ENCODE measurements around the gene HAND1.
A peak's percentile ranks its signal among the peaks of the same experiment; 100 is the strongest.

Gene HAND1

GRCh38 chr5:154505567-154505966, 27.5 kb upstream of the HAND1 start:
- DNase-seq, result peak in 2 of 3 experiments; percentile 6 to 8

GRCh38 chr5:154503698-154504039, 25.6 kb upstream of the HAND1 start:
- no peak for DNase-seq

- DNase-seq, result no peak
Observed at GRCh38 chr5:154502180-154502579, 24.2 kb upstream of the HAND1 start.

- DNase-seq, result peak in 2 of 3 experiments; percentile 10 to 49
Observed at GRCh38 chr5:154501566-154501965, 23.5 kb upstream of the HAND1 start.

GRCh38 chr5:154498994-154499393, 21.0 kb upstream of the HAND1 start:
- no peak for DNase-seq

- no peak for DNase-seq
Observed at GRCh38 chr5:154498591-154498990, 20.6 kb upstream of the HAND1 start.

- no peak for DNase-seq
Observed at GRCh38 chr5:154494036-154494435, 16.0 kb upstream of the HAND1 start.

- DNase-seq, result no peak
Observed at GRCh38 chr5:154493274-154493673, 15.2 kb upstream of the HAND1 start.

GRCh38 chr5:154491941-154492340, 13.9 kb upstream of the HAND1 start:
- no peak for DNase-seq

GRCh38 chr5:154487541-154487940, 9.5 kb upstream of the HAND1 start:
- DNase-seq, result peak in 1 of 3 experiments; percentile 32

GRCh38 chr5:154486427-154486866, 8.4 kb upstream of the HAND1 start:
- DNase-seq, result peak; percentile 70 to 92 (median 88)

- DNase-seq, result peak in 2 of 3 experiments; percentile 32 to 54
Observed at GRCh38 chr5:154485850-154486426, 7.9 kb upstream of the HAND1 start.

- peak in 2 of 3 experiments; percentile 54 to 66 for DNase-seq
Observed at GRCh38 chr5:154485096-154485491, 7.1 kb upstream of the HAND1 start.

GRCh38 chr5:154484393-154485095, 6.5 kb upstream of the HAND1 start:
- DNase-seq, result peak in 2 of 3 experiments; percentile 24 to 66

- peak in 1 of 3 experiments; percentile 13 for DNase-seq
Observed at GRCh38 chr5:154483654-154484392, 5.8 kb upstream of the HAND1 start.

- peak in 1 of 3 experiments; percentile 21 for DNase-seq
Observed at GRCh38 chr5:154482528-154483449, 4.8 kb upstream of the HAND1 start.

- DNase-seq, result no peak
Observed at GRCh38 chr5:154481584-154482381, 3.8 kb upstream of the HAND1 start.

- DNase-seq, result no peak
Observed at GRCh38 chr5:154480847-154481246, 2.8 kb upstream of the HAND1 start.

- peak in 2 of 3 experiments; percentile 35 to 56 for DNase-seq
Observed at GRCh38 chr5:154479944-154480750, 2.1 kb upstream of the HAND1 start.

GRCh38 chr5:154479160-154479943, 1.3 kb upstream of the HAND1 start:
- peak in 2 of 3 experiments; percentile 45 to 52 for DNase-seq

All from NCI-H1417 (cell line).